T-helper 22 cell (primary cell): ENCODE results near the gene TNFSF12.

ENCODE experiments used
- DNase-seq: peaks from one replicate; pipeline ENCODE4 v3.0.0-alpha.2; 2020; ENCODE audit warnings: low read depth

Gene TNFSF12

GRCh38 chr17:7570351-7570750 is 21.5 kb downstream of the TNFSF12 start:
- DNase-seq, result no peak

GRCh38 chr17:7572338-7572587 is 23.4 kb downstream of the TNFSF12 start:
- DNase-seq, result no peak

GRCh38 chr17:7572588-7573323 is 23.9 kb downstream of the TNFSF12 start:
- peak; percentile 99 for DNase-seq

- DNase-seq, result peak; percentile 90
These were observed 24.6 kb downstream of the TNFSF12 start for GRCh38 chr17:7573324-7574080.

GRCh38 chr17:7574176-7574953 is 25.5 kb downstream of the TNFSF12 start:
- no peak for DNase-seq

GRCh38 chr17:7575481-7575883 is 26.6 kb downstream of the TNFSF12 start:
- DNase-seq, result no peak

GRCh38 chr17:7575959-7576358 is 27.1 kb downstream of the TNFSF12 start:
- DNase-seq, result no peak

GRCh38 chr17:7576432-7576937 is 27.6 kb downstream of the TNFSF12 start:
- DNase-seq, result no peak

- no peak for DNase-seq
These were observed 28.7 kb downstream of the TNFSF12 start for GRCh38 chr17:7577327-7578199.

- peak; percentile 25 for DNase-seq
These were observed 30.4 kb downstream of the TNFSF12 start, which contains the start of gene CD68 for GRCh38 chr17:7579001-7579833. Gene CD68, plus strand, starts transcription at chr17:7579638. Its CDS starts 40 bp downstream, at chr17:7579678.

- DNase-seq, result no peak
These were observed 31.2 kb downstream of the TNFSF12 start for GRCh38 chr17:7579834-7580603.

GRCh38 chr17:7580604-7581575 is 32.0 kb downstream of the TNFSF12 start:
- DNase-seq, result no peak

- DNase-seq, result no peak
These were observed 33.8 kb downstream of the TNFSF12 start for GRCh38 chr17:7582396-7583252.

GRCh38 chr17:7583253-7584109 is 34.6 kb downstream of the TNFSF12 start, which contains the start of gene MPDU1:
Gene MPDU1, plus strand, starts transcription at chr17:7583852. Its CDS starts 11 bp downstream, at chr17:7583863.
- peak; percentile 87 for DNase-seq

- DNase-seq, result no peak
These were observed 38.0 kb downstream of the TNFSF12 start for GRCh38 chr17:7586673-7587419.
